Bone marrow (tissue), 2 donors: Measurements from ENCODE around the gene SMYD1.

ENCODE experiments used
- DNase-seq, 2 donors: peaks; one replicate each; lab custom pipeline; 2025; lab: John Stamatoyannopoulos, UW

SMYD1 gene

DNA sequence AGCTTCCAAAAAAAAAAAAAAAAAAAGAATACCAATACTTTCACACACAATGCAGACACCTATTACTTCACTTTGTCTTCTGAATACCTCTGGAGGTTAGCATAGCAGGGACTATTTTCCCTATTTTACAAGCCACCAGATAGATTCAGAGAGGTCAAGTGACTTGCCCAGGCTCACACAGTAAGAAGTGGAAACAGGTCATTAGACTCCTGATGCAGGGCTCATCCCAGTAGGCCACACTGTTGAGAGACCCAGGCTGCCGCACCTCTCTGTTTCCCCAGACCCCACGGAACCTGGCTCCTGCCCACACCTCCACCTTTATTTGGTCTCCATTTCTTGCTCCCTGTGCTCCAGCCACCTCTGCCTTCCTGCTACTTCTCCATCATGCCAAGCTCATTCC is 19.4 kb downstream of the SMYD1 start:
- DNase-seq: no peak

DNA sequence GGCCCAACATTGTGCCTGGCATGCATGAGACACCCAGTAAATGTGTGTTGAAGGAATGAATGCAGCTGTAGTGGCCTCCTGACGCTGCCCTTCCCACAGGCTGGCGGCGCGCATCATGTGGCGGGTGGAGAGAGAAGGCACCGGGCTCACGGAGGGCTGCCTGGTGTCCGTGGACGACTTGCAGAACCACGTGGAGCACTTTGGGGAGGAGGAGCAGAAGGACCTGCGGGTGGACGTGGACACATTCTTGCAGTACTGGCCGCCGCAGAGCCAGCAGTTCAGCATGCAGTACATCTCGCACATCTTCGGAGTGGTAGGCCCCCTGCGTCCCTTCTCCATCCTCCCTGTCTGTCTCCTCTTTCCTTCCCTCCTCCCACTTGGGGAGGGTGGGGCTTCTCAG is 20.1 kb downstream of the SMYD1 start:
- DNase-seq: no peak

DNA sequence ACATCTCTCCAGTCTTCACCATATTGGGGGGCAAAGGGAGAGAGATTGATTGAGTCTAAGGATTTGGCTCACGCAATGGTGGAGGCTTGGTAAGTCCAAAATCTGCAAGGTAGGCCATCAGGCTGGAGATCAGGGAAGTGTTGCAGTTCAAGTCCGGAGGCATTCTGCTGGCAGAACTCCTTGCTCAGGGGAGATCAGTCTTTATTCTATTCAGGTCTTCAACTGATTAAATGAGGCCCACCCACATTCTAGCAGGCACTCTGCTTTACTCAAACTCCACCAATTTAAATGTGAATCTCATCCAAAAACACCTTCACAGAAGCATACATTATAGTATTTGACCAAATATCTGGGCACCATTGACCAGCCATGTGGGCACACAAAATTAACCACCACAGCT is 21.4 kb downstream of the SMYD1 start:
- DNase-seq: no peak

DNA sequence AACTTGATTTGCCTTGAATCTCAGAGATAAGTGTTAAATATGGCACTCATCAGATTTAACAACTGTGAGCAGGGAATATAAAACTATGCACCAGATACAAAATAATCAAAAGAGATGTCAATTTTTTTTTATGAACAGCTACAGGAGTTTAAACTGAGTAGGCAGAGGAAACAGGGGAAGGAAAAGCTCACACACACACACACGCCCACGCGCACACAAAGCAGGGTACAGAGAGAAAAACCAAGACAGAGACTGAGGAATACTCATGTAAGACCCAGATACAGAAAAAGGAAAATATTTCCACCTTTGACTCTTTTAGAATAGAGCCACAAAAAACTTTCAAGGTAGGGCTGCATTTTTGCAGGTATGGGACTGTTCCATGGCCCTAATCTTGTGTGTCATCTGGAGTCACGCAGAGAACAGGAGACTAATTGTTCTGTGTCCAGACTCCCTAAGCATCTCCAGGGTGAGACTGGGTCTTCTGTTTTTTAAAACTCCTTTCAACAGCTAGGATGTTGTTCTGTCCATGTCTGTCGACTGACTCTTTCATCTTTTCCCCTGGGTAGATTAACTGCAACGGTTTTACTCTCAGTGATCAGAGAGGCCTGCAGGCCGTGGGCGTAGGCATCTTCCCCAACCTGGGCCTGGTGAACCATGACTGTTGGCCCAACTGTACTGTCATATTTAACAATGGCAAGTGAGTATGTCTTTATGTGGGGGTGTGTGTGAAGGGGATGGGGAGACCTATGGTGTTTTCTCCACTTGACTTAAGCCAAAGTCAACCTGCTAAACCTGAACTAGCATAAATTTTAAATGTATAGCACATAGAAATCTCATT is 23.0 kb downstream of the SMYD1 start:
- peak in 1 of 2 donors; percentile 38 for DNase-seq

GRCh38 chr2:88091943-88092342 is 24.3 kb downstream of the SMYD1 start:
- peak in 1 of 2 donors; percentile 38 for DNase-seq

- no peak for DNase-seq
Measured at GRCh38 chr2:88092773-88093172, 25.1 kb downstream of the SMYD1 start.

- DNase-seq: no peak
Measured at GRCh38 chr2:88095022-88095421, 27.4 kb downstream of the SMYD1 start.

DNA sequence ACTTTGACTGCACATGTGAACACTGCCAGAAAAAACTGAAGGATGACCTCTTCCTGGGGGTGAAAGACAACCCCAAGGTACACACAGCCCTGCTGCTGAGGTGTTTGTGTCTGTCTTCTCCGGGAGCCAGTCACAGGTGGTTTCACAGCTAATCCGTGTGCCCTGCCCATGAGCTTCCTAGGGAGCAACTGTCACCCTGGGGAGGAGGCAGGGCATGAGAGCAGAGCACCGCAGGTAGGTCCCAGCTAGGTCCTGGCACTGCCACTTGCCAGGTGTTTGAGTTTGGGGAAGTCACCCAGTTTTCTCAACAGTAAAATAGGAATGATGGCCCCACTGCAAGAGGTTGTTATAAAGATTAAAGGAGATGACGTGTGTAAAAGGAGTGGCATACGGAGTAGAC is 29.1 kb downstream of the SMYD1 start:
- no peak for DNase-seq

- no peak for DNase-seq
Measured at GRCh38 chr2:88097192-88097591, 29.6 kb downstream of the SMYD1 start.

DNA sequence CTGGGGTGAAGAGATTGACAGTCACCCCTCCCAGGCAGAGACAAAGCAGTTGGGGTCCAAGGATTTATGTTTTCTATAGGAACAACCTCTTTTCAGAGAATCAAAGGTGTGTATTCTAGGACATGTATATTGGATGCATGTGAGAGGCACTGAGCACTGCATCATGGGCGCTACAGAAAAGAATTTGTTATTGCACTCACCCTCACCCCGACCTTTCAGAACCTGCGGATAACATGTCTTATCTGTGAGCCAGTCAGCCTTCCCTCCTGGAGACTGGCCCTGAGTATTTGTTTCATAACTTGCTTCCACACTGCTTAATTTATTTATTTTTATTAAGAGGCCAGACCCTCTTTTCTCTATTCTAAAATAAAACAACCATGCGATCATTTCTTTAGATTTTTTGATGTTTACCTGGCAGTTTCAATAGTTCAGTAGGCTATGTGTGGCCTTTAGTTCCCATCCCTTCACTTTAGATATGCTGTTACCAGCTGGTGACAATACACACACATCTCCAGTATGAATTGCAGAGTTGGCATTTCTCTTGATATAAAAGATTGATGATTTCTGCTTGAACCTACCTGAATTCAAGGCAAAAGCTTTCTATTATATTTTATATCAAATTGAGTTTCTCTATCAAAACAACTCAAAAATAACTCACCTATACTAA is 30.4 kb downstream of the SMYD1 start:
- no peak for DNase-seq

- DNase-seq: no peak
Measured at GRCh38 chr2:88098558-88098900, 30.9 kb downstream of the SMYD1 start.

DNA sequence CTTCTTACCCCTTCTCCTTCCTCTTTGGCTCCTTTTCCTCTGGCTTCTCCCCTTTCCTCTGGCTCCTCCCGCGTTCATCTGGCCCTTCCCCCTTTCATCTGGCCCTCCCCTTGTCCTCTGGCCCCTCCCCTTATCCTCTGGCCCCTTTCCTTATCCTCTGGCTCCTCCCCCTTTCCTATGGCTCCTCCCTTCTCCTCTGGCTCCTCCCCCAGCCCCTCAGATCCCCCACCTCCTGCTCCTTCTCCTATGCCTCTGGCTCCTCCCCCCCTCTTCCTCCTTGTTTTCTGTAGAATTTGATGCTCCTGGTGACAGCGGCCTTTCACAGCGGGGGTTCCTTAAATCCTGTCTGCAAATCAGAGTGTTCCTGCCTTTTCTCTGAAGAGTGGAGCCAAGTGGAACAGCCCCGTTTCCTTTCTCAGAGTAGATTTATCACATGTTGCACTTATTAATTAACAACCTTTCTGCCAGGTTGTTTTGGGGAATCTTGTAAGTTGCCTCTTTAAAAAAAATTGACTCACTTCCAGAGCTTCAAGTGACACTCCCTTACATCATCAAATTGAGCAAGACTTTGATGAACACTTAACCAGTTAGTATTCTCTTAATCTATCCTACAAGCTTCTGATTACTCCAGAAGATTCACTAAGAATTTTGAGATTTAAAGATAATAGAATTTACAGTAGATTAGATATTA is 32.3 kb downstream of the SMYD1 start:
- DNase-seq: no peak

GRCh38 chr2:88100489-88100858 is 32.8 kb downstream of the SMYD1 start:
- no peak for DNase-seq

DNA sequence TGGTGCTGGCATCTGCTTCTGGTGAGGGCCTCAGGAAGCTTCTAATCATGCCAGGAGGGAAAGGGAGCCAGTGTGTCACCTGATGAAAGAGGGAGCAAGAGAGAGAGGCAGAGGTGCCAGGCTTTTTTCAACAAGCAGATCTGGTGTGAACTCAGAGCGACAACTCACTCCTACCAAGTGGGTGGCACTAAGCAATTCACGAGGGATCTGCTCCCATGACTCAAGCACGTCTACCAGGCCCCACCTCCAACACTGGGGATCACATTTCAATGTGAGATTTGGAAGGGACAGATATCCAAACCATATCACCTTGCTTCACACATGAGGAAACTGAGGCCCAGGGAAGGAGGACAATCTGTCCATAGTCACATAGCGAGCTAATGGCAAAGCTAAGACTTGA is 41.2 kb downstream of the SMYD1 start:
- no peak for DNase-seq

GRCh38 chr2:88110830-88111229 is 43.2 kb downstream of the SMYD1 start:
- DNase-seq: no peak

DNA sequence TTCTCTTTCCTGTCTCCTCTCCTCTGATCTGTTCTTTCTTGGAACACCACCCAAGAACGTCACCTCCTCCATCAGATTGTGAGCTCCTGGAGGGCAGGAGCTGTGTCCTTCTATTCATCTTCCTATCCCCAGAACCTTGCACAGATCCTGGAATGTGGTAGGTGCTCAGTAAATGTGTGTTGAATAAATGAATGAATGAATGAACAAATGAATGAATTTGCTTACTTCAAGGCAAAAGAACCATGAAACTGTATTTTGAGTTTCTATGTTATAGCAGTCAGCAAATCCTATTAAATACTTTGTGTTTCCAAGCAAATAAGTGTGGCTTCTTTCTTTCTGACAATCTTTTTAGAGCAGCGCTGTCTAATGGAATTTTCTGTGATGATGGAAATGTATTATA is 45.4 kb downstream of the SMYD1 start:
- no peak for DNase-seq

DNA sequence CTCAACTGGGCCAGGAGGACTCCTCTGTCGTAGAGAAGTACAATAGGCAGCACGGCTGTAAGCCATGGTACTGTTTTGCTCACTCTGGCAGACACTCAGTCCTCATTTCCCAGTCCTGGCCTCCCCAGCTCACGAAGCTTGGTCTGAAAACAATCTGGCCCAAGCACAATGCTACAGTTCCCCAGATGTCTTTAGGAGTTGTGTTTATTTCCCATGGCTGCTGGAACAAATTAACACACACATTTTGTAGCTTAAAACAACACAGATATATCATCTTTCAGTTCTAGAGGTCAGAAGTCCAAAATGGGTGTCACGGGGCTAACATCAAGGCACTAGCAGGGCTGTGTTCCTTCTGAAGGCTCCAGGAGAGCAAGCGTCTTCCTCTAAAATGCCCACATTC is 47.3 kb downstream of the SMYD1 start:
- DNase-seq: no peak

DNA sequence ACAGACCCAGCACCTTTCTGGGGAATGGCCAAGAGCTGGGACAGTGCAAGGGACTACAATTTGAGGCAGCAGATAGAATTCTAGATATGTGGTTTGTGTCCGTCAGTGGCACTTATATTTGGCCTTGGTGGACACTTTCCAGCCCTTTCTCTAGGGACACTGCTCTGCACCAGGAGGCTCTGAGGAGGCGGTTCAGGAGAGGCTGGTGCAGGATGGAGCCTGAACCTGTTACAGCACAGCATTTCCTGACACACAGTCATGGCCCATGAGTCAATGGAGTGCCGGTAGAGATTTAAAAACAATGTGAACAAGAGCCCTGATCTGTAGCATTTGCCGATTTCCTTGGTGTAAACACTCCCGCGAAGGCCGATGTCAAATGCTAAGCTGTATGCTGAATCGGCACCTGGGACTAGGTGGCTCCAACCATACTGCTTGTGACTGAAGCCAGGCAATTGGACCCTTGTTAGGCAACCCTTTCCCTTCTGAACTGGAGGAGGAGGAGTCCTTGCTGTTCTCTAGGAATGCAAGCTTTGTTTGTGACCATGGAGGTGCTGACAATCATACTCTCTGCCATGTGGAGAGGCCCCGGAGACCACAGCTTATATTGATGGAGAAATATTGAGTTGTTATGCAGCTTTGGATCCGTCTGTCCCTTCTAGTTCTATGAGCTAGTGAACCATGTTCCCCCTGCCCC is 48.3 kb downstream of the SMYD1 start:
- no peak for DNase-seq

GRCh38 chr2:88116669-88117432 is 49.2 kb downstream of the SMYD1 start:
- no peak for DNase-seq

- no peak for DNase-seq
Measured at GRCh38 chr2:88117973-88118372, 50.3 kb downstream of the SMYD1 start.

DNA sequence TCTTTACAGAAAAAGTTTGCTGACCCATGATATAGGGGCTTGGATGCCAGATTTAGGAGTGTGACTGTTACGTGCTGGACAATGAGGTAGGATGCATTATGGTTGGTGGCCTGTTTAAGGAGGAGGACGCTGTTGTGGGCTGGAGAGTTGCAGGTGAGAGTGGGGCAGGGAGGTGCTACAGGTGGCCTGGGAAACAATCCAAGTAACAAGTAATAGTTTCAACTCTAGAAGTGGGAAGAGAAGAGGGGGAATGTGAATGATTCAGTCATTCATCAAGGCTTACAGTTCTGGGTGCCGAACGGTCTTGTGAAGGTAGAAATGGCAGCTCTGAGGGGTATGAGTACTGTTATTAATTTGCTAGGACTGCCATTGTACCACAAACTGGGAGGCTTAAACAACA is 54.1 kb downstream of the SMYD1 start:
- no peak for DNase-seq
